IPS-NIHi7 (cell line): ENCODE results near the gene STOML3.
"Not testable (repeated sequence)": the region's sequence is repeated elsewhere in the genome, so short reads cannot be mapped to it uniquely, and the experiment has no call there.

Source experiments
- DNase-seq: peaks from one replicate; pipeline ENCODE4 v3.0.0; 2012; ENCODE audit warnings: mixed read lengths; ENCODE audit errors: extremely low spot score

Gene STOML3, protein sequence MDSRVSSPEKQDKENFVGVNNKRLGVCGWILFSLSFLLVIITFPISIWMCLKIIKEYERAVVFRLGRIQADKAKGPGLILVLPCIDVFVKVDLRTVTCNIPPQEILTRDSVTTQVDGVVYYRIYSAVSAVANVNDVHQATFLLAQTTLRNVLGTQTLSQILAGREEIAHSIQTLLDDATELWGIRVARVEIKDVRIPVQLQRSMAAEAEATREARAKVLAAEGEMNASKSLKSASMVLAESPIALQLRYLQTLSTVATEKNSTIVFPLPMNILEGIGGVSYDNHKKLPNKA

DNA sequence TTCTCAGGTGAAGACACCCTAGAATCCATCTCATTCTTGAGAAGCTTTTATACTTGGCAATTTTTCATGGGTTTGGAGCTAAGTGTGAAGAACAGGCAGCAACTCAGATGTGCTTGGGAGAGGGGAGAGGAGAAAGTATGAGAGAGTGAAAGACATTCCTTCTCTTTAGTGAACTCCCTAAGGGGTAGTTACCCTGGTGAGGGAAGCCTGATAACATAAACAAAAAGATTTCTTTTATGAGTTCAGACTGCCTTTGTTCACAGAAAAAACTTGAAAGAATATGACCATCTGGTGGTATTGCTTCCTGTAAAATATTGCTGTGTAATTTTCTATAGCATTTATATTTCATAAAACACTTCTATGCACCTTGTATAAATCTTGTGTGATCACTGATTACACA lies at the start of gene STOML3:
TSS of gene STOML3 (minus strand) at position 139 of the 400 bp plus-strand sequence. CDS start at position 29, 110 bp downstream.
- no peak for DNase-seq

DNA sequence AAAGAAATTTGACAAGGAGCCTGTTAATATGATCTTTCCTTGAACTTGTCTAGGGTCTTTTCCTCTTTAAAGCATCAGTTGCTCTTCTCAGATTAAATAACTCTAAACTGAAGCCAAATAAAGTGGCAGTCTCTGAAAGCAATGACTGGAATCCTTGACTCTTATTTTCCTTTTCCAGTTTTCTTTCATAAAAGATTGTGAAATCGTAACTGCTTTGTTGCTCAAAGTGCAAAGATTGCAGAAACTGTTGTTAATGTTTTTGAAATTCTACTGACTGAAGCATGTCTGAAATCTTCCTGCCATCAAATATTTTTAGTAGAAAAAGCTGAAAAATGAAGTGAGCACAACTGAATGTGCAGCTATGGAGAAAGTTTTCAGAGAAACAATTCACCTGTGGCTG lies 49.6 kb upstream of the STOML3 start:
- DNase-seq: no peak

DNA sequence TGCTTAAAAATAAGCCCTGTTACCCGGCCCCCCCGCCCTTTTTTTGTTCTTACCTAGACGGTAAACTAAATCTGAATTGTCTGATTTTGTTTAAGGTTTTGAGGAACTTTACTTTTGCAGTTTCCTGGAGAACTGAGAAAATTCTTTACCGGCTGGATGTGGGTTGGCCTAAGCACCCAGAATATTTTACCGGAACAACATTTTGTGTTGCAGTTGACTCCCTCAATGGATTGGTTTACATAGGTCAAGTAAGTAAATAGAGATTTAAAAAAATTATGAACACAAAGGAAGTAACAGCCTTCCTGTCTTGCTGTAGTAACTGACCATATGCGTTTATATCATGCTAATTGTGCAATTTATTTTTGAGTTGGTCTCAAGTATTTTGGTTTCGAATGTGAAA lies 48.4 kb upstream of the STOML3 start:
- no peak for DNase-seq

DNA sequence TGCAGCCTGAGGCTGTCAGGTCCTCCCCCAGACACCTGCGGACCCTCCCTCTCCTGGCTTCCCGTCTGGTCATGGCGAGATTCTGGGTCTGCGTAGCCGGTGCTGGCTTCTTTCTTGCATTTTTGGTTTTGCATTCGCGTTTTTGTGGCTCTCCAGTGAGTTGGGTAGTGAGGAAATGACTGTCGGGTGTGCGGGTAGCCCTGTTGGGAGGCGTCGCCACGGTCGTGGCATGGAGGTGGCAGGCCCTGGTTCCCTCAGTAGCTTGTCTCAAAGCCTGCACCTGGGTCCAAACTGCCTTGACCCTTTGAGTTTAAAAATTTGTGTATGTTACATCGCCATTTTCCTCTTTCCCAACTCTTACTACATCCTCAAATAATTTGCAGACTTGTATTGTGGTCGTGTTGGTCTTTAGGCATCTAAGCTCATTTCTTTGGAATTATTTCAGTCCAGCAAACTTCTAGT lies 48.0 kb upstream of the STOML3 start:
- peak; percentile 29 for DNase-seq

DNA sequence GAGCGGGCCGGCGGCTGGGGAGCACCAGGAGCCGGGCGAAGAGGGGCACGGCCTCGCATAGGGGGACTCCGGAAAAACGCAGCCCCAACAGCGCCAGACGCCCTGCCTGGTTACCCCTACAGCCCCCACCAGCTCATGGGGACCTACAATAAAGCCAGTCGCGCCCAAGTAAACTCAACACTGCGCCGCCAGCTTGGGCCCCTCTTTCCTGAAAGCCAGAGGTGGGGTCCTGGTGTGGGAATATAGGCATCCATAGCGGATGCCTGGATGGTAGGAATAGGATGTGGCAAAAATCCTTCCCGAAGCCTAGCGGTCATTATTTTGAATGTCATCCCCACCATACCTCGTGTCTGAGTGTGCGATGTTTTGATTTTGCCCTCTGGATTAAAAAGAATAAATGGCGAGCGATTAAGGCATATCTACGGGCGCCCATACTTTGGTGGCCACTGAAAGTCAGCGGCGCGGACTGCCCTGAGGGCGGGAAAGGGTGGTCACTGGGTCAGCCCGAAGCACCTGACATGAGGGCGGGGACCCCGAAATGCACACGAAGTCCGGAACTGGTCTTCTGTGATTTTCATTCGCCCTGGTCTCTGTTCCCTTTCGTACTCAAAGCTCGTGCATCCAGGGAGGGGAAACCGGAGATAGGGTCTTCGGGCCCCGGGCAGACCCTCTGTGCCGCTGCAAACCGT lies 47.4 kb upstream of the STOML3 start, which contains the start of the genes NHLRC3 and PROSER1:
TSS of gene NHLRC3 (plus strand) at position 577 of the 689 bp plus-strand sequence. CDS start 184 bp downstream, outside the sequence.
TSS of gene PROSER1 (minus strand) at position 210 of the 689 bp plus-strand sequence. CDS start 847 bp downstream, outside the sequence.
- peak; percentile 73 for DNase-seq

DNA sequence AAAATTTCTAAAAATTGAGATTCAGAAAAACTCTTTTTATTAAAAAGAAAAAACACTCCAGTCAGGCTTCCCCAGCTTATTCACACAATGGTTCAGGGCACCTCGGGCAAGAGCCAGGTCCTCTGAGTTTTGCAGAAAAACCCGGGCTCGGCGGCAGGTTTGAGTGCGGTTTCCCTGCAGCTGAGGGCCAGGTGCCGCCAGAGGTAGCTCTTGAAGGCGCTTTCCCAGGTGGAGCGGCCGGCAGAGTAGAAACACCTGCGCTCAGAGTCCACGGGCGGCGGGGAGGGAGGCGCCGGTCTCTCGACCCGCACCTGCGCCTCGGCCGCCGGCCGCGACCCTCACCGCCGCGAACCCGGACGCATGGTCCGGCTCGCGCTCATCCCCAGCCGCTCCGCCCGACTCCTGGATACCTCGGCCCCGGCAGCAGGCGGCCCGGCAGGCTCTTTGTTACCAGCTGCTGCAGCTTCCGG lies 46.8 kb upstream of the STOML3 start:
- DNase-seq: peak; percentile 13

DNA sequence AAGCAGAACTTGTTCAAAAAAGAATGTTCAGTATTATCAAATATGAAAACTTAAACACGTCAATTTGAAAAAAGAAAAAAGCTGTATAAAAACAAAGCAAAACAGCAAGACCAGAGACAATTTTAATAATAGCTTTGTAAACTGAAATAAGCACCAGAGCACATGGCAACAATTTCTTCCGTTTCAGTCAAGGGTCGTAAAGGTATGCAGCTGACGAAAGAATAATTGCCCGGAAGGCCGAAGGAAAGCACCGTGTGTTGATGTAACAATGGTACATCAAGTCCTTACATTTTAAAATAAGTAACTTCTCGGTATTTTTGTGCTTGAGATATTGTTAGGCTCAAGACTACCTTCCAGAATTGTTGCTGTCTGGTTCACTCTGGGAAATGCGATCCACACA lies 45.6 kb upstream of the STOML3 start:
- no peak for DNase-seq

DNA sequence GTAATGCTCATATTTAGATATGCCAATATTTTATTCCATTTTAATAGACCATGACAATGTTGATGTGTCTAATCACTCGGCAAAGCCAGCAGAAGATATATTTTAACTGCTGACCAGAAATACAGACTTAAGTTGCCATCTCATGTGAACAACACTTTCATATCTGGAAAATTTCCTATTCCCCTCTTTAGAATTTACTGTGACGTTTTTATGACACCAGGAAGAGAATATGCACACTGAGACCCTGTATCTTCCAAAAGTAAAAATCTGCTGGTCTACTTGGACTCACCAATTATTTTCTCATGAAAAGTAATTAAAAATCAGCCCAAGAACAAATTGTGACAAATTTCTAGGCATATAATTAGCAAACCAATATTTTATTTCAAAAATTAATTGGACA lies 45.2 kb upstream of the STOML3 start:
- DNase-seq: no peak

DNA sequence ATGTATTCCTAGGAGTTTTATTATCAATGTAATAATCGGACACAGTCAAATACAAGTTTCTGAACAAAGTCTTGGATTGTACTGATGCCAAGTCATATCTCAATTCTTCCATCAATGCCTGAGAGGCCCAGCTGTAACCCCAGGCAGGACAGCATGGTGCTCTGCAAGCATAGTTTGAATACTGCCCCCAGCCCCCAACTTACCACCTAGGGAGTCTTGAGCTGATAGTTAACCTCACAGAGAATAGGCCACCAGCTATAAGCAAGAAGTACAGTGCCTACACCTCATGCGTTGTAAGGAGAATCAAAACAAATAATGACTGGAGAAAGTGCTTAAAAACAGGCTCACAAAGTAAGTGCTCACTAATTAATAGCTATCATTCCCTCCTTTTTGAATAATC lies 44.6 kb upstream of the STOML3 start:
- no peak for DNase-seq

DNA sequence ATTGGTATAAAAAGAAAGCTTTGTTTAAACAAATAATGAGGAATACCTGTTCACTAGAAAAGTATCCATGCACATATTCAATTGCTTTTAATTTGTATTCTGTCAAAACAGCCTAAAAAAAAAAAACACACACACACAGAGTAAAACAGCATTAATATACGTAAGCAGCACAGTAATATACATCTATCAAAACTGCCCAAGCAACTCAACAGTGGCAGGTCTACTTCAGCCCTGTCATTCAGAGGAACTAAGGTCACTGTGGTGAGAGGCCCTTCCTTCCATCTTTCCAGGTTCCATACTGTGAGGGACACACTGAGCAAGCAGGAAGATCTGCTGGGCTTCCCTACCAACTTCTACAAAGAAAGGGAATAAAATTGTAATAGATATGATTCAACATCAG lies 43.5 kb upstream of the STOML3 start:
- no peak for DNase-seq

DNA sequence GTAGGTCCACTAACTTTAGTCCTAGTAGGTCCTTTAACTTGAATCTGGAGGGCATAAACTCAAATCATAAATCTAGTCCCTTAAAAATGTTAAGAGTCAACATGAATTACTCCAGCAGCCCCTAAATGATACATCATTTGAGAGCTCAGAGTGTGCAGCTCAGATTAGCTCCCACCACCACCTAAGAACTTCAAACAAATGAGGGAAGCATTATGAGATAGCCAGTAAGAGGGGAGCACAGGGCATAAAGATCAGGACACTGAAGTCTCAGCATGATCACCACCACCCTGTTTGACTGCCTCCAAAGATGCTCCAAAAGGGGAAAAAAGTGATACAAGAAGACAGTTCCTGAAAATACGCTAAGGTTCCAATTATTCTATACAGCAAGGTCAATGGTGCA lies 41.5 kb upstream of the STOML3 start:
- DNase-seq: no peak

DNA sequence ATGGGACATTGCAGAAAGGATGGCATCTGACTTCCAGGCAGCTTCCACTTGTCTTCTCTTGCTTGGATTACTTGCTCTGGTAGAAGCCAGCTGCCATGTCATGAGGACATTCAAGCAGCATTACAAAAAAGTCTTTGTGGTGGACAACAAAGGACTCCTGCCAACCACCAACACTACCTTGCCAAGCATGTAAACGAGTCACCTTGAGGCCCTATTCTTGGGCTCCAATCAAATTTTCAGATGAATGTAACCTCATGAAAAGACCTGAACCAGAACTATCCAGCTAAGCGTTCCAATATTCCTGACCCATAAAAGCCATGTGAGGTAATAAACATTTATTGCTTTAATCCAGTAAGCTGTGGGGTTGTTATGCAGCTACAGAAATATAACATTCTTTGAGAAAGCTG lies 34.8 kb upstream of the STOML3 start:
- no peak for DNase-seq

DNA sequence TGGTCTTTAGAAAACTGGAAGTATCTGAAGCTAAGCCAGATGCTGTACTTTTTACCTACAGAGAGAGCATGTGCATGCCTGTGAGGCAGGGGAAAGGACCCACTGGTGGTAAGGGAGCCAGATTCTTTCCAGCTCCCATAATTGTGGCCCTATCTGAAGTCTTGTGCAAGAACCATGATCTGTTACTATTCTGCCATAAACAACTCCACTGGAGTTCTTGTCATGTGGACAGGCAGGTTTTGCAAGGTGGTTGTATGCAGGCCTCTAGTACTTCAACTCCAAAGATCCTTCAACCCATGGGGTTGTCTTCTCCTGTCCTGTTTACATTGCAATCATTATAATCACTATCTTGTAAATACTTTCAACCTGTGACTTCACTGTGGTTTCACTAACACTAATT lies 33.1 kb upstream of the STOML3 start:
- DNase-seq: no peak

DNA sequence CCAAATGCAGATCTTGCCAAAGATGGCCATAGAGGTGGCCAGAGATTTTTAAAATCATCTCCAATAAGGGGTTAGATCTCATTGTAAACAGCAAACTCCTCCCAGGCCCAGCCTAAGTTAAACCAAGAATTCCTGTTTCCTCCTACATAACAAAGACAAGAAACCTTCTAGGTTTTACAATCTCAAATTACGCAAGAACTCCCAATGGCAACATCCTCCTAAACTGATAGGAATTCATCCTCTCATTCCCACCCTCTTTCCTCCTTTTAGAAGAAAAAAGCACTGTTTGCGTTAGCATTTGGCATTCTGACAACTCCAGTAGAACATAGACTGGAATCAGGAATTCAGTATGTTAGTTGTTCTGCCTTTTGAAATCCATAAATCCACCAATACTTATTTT lies 32.7 kb upstream of the STOML3 start:
- DNase-seq: peak; percentile 20

DNA sequence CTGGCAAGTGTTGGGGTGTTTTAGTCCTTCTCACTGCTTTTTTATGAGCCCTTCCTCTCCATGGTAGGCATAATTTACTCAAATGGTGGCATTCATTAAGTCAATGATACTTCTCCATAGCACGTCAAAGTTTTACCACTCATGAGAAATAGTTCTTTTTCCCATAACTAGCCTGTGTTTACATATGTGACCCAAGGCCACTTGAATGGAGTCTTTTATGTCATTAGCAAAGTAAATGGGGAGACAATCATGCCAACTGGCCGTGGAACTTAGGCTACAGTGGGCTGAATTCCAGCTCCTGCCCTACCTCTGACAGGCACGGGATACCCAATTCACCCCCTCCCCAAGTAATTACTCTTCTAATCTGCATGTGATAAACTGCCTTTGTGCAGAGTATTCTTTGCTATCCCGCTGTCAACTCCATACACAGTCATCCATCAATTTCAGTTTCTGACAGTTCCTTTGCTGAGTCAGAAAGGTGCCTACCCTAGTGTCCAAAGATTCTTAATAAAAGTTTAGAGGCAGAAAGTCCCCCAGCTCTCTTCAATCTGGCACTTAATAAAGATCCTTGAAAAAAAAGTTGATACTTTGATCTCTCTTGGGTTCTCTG lies 30.3 kb upstream of the STOML3 start:
- DNase-seq: no peak

DNA sequence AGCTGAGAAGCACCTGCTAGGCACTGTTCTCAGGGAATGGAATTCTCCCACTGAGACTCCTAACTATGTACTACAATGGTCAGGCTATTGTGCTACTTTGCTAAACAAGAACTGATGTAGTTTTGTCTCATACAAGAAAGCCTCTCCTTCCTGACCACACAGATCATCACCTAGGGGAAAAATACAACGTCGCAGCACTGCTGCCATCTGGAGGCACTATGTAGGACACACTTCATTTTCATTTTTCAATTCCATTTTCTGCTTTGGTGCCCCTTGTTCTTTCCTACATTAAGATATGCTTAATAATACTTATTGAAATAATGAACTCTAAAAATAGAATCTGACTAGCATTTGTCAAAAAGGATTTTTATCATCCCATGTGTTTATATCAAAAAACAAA lies 26.2 kb upstream of the STOML3 start:
- peak; percentile 47 for DNase-seq

DNA sequence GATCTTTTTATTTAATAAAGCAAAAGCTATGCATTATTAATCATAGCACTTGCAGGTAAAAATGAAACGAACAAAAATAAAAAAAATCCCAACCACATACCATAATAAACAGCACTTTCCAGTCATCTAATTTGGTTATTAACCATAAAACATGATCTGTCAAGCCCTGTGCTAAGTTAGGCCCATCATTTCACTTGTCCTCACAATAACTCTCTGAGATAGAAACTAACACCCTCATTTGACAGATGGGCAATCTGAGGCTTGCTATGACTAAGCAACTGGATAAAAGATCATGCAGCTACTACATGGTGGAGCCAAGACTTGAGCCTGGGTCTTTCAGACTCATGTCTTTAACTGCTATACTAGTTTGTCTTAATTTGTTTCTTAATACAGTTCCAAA lies 25.5 kb upstream of the STOML3 start:
- DNase-seq: no peak

DNA sequence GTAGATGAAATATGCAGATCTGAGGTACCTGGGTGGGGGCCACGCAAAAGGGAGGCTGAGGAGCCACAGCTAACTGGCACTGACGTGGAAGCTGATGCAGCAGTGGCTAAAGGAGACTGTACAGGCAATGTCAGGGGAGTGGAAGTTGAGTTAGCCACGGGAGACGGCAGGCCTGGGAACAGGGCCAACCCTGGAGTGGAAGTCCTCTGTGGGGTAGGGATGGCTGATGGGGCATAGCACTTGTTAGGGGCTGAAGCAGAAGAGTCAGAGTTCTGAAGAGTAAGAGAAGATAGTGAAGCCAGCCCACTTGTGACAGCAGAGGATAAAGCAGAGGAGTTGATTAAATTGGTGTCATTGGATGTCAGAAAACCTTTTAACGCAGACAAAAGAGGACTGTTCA lies 22.8 kb upstream of the STOML3 start:
- no peak for DNase-seq

DNA sequence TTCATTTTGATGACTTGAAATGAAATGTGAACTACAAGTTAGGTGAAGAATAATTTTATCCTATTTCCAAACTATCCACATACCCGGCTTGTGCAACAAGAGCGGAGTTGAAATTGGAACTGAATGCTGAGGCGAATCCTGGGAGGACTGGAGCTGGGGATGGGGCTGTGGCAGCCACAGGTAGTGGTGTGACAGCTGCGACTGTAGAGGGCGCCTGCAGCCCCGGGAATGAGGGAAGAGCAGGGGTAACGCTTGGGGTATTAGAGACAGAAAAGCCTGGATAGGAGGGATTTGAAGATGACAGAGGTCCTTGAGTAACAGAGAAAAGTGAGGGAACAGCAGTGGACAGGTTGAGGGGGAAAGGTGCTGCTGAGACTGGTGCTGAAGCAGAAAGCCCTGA lies 22.0 kb upstream of the STOML3 start:
- peak; percentile 79 for DNase-seq

DNA sequence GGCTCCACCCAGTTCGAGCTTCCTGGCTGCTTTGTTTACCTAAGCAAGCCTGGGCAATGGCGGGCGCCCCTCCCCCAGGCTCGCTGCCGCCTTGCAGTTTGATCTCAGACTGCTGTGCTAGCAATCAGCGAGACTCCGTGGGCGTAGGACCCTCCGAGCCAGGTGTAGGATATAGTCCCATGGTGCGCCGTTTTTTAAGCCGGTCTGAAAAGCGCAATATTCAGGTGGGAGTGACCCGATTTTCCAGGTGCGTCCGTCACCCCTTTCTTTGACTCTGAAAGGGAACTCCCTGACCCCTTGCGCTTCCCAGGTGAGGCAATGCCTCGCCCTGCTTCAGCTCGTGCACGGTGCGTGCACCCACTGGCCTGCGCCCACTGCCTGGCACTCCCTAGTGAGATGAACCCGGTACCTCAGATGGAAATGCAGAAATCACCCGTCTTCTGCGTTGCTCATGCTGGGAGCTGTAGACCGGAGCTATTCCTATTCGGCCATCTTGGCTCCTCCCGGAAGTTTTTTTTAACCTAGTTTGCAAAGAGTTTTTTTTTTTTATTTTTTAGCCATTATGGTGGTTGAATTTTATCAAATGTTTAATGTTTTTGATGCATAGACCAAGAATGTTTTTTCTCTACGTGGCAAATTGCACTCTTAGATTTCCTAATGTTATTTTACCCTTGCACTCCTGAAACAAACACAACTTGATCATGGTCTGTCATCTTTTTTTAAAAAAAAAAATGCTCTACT lies 15.9 kb upstream of the STOML3 start:
- DNase-seq: not testable (repeated sequence)

DNA sequence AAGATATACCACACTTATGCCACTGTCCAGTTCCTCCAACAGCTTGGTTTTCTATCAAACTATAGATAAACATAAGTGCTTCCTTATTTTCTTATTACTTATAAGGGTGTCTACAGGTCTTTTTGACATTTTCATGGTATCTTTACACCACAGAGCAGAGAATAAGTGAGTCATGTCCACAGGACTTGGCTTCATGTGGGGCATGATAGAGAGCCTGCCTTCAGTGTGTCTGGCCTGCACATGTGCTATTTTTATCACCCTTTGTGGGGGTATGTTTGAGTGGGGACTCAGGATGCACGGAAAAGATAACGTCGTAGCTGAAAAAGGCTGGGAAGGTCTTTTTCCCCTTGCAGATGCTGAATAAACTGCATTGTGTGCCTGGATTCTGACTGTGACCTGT lies 8.1 kb upstream of the STOML3 start:
- no peak for DNase-seq

DNA sequence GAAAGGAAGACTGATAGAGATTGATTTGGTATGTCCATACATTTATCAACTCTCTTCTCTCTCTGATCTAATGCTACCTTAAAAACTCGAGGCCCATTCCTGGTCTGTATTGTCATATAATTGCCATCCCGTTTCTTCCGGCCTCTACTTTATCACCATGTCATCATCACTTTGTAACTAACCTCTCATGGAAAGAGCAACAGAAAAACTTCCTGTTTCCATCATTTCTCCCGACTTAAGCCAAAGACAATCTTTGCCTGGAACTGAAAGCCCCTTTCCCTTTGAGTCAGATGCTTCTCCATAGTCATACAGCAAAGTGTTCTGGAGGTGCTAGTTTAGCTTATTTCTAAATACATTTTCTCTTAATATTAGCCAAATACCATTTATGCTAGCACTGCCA lies 2.8 kb upstream of the STOML3 start:
- DNase-seq: no peak
